ENCODE results near the gene RAB5IF.
"Not testable (repeated sequence)": the region's sequence is repeated elsewhere in the genome, so short reads cannot be mapped to it uniquely, and the experiment has no call there.

RAB5IF gene, protein sequence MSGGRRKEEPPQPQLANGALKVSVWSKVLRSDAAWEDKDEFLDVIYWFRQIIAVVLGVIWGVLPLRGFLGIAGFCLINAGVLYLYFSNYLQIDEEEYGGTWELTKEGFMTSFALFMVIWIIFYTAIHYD

GRCh38 chr20:36605399-36606157 is at the start of gene RAB5IF:
Gene RAB5IF (plus strand): TSS chr20:36605779. CDS start chr20:36605952, 173 bp downstream.
- peak; percentile 98 for DNase-seq

GRCh38 chr20:36562724-36563123 is 42.9 kb upstream of the RAB5IF start:
- DNase-seq = no peak

DNA sequence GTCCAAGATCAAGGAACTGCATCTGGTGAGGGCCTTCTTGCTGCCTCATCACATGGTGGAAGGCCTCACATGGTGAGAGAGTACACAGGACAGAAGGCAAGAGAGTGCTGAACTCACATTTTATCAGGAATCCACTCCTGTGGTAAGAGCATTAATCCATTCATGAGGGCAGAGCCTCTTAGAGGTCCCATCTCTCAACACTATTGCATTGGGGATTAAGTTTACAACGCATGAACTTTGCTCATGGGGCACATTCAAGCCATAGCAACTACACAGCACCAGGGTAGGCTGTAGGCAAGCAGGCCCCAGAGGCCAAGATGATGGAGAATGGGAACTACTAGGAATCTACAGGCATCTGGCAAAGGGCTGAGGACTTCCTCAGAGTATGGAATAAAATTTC is 42.2 kb upstream of the RAB5IF start:
- DNase-seq = no peak

GRCh38 chr20:36564078-36564725 is 41.4 kb upstream of the RAB5IF start:
- not testable (repeated sequence) for DNase-seq

- DNase-seq = not testable (repeated sequence)
These were observed 40.9 kb upstream of the RAB5IF start for GRCh38 chr20:36564726-36565121.

GRCh38 chr20:36565520-36565919 is 40.1 kb upstream of the RAB5IF start:
- DNase-seq = no peak

DNA sequence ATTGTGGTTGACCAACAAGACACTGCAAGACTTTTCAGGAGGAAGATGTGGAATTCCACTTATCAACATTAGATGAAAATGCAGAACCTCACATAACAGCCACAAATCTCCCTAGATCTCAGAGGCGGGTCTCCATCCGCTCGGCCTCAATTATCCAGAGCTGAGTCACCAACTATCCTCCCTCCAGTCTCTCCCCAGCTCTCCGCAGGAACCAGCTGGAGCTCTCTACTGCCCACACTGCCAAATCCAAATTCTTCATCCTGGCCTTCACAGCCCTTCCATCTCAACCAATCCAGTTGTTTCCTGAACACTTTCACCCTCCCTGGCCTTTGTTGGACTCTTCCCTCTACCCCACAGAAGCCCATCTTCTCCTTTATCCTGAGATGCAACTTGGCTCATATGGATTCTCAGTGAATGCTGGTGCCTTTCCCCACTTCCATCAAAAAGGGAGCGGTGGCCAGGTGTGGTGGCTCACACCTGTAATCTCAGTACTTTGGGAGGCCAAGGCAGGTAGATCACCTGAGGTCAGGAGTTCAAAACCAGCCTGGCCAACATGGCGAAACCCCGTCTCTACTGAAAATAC is 35.6 kb upstream of the RAB5IF start:
- DNase-seq = peak; percentile 75

- no peak for DNase-seq
These were observed 33.7 kb upstream of the RAB5IF start for GRCh38 chr20:36571564-36572504.

GRCh38 chr20:36572701-36573102 is 32.9 kb upstream of the RAB5IF start:
- DNase-seq = peak; percentile 55

GRCh38 chr20:36573103-36573797 is 32.3 kb upstream of the RAB5IF start, which contains the start of gene TGIF2:
Gene TGIF2 (plus strand): TSS chr20:36573597. CDS start chr20:36578775, 5,178 bp downstream.
- peak; percentile 94 for DNase-seq

GRCh38 chr20:36573798-36574365 is 31.7 kb upstream of the RAB5IF start:
- DNase-seq = peak; percentile 28

DNA sequence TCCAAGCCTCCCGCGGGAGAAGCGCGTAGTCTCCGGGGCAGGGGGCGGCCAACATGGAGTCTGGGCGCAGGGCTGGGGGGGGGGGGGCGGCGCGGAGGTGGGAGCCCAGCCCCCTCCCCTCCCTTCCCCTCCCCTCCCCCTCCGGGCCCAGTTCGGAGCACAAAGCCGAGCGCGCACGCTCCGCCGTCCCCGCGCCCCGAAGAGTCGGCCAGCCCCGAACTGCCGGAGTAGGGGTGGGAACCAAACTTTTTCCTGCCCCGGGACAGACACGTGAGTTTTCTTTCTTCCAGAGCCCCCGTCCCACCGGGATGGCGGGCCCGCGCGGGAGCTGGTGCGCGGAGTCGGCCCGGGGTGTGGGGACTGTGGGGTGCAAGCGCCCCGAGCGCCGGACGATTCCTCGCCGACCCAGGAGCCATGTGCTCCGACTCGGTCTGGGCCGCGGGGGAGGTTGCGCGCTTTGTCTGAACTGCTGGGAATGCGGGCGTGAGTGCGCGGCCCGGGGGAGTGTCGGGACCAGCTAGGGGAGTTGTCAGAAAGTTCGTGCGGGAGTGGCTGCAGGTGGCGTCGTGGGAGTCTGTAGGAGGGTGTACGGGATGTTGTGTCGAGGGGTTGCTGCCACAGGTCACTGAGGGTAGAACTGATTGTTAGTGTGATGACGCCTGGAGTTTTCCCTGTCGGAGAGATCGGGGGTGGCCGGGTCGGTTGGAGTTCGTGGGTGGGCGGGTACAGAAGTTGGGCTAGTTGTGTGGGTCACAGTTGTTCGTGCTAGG is 31.0 kb upstream of the RAB5IF start:
- peak; percentile 62 for DNase-seq

DNA sequence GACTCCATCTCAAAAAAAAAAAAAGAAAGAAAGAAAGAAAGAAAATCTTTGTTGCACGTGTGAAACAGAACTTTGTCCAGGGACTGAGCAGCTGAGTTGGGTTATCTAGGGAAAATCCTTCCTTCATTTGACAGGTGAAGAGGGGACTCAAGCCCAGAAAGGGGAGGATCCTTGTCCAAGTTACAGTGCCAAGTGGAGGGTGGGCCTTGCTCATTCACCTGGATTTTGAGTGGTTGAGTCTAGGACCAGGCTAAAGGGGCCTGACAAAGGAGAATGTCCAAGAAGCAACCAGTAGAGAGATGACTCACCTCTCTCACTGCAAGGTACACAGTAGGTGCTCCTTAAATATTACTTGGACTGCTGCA is 29.5 kb upstream of the RAB5IF start:
- DNase-seq = no peak

- DNase-seq = no peak
These were observed 27.1 kb upstream of the RAB5IF start for GRCh38 chr20:36578356-36579041.

DNA sequence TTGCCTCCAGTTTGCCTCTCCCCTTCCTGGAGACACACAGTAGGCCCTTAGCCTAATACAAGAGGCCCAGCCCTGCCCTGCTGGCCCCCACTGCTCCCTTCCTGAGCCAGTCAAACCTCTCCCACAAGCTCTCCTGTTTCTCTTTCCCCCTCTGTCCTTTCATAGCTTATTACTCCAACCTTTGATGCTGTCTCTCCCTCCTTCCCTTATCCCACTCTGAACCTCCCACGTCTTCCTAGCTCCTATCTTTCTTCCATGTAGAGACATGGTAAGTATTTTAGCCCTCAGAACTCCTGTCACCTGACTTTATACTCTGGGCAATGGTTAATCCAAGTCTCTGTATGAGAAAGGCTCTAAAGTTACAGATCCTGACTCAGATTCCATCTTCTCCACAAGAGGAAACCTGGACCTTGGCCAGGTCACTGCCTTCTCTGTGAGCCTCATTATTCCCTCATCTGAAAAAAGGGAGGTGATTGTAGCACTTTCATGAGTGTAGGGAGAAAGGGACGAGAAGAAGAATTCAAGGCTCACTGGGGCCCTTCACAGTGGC is 25.5 kb upstream of the RAB5IF start:
- peak; percentile 34 for DNase-seq

- no peak for DNase-seq
These were observed 23.3 kb upstream of the RAB5IF start for GRCh38 chr20:36582322-36582721.

- DNase-seq = no peak
These were observed 22.8 kb upstream of the RAB5IF start for GRCh38 chr20:36582821-36583220.

GRCh38 chr20:36584018-36584481 is 21.5 kb upstream of the RAB5IF start:
- DNase-seq = no peak

- DNase-seq = peak; percentile 92
These were observed 20.0 kb upstream of the RAB5IF start for GRCh38 chr20:36585410-36586125.
